GM10266 (cell line): ENCODE results near the gene ATP1B2.
"Not testable (repeated sequence)": the region's sequence is repeated elsewhere in the genome, so short reads cannot be mapped to it uniquely, and the experiment has no call there.

Experiments used
- DNase-seq: peaks from one replicate; pipeline ENCODE4 v3.0.0; 2012; ENCODE audit errors: extremely low spot score
- CTCF ChIP-seq: IDR thresholded peaks from 2 replicates; pipeline ENCODE4 v1.5.1; 2012; ENCODE audit warnings: mild to moderate bottlenecking, low read depth; ENCODE audit not compliant: control insufficient read depth, insufficient read depth; ENCODE audit errors: missing control alignments

Gene ATP1B2

GRCh38 chr17:7634384-7634783 lies 16.3 kb upstream of the ATP1B2 start:
- no peak for DNase-seq
- peak; percentile 57 for TF ChIP-seq CTCF

GRCh38 chr17:7636163-7636562 lies 14.6 kb upstream of the ATP1B2 start:
- DNase-seq, result no peak
- no peak for TF ChIP-seq CTCF

- DNase-seq, result no peak
- no peak for TF ChIP-seq CTCF
These were observed 9.9 kb upstream of the ATP1B2 start for GRCh38 chr17:7640783-7641182.

GRCh38 chr17:7641635-7642034 lies 9.1 kb upstream of the ATP1B2 start:
- not testable (repeated sequence) for DNase-seq

- TF ChIP-seq CTCF, result no peak
- DNase-seq, result no peak
These were observed 6.0 kb upstream of the ATP1B2 start for GRCh38 chr17:7644775-7645174.

GRCh38 chr17:7646457-7646856 lies 4.3 kb upstream of the ATP1B2 start:
- DNase-seq, result no peak
- TF ChIP-seq CTCF, result no peak

GRCh38 chr17:7647018-7647417 lies 3.7 kb upstream of the ATP1B2 start:
- TF ChIP-seq CTCF, result no peak
- no peak for DNase-seq

- DNase-seq, result no peak
- TF ChIP-seq CTCF, result no peak
These were observed 455 bp downstream of the ATP1B2 start for GRCh38 chr17:7651097-7651664.
